Measurements from ENCODE around the gene TBC1D5.
"Not testable (repeated sequence)": the region's sequence is repeated elsewhere in the genome, so short reads cannot be mapped to it uniquely, and the experiment has no call there.

TBC1D5 gene

GRCh38 chr3:17705991-17706390 lies 36.4 kb downstream of the TBC1D5 start:
- not testable (repeated sequence) for DNase-seq

- not testable (repeated sequence) for DNase-seq
These were observed 42.6 kb downstream of the TBC1D5 start for GRCh38 chr3:17699815-17700214.

DNA sequence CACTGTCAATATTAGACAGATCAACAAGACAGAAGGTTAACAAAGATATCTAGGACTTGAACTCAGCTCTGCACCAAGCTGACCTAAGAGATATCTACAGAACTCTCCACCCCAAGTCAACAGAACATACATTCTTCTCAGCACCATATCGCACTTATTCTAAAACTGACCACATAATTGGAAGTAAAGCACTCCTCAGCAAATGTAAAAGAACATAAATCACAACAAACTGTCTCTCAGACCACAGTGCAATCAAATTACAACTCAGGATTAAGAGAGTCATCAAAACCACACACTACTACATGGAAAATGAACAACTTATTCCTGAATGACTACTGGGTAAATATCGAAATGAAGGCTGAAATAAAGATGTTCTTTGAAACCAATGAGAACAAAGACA lies 46.8 kb downstream of the TBC1D5 start:
- DNase-seq, result not testable (repeated sequence)

DNA sequence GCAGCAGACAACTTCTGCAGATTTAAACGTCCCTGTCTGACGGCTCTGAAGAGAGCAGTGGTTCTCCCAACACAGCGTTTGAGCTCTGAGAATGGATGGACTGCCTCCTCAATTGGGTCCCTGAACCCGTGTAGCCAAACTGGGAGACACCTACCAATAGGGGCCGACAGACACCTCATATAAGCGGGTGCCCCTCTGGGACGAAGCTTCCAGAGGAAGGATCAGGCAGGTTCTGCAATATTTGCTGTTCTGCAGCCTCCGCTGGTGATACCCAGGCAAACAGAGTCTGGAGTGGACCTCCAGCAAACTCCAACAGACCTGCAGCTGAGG lies 48.8 kb downstream of the TBC1D5 start:
- DNase-seq, result not testable (repeated sequence)

- not testable (repeated sequence) for DNase-seq
These were observed 49.4 kb downstream of the TBC1D5 start for GRCh38 chr3:17692846-17693669.

DNA sequence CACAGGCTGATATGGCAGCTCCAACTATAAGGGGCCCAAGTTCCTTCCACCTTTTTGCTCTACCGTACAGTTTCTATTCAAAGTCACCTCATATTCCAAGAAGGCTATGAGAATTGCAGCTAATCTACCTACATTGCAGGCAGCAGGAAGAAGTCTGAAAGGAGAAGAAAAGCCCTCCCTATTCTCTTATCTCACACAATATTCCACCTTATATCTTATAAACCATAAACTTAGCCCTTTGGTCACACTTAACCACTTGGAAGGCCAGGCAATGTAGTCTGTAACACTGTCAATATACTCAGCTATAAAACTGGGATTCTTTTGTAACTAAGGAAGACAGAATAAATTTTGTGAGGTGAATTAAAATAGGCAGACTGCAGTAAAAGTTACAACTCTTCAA lies 54.9 kb downstream of the TBC1D5 start:
- DNase-seq, result no peak

DNA sequence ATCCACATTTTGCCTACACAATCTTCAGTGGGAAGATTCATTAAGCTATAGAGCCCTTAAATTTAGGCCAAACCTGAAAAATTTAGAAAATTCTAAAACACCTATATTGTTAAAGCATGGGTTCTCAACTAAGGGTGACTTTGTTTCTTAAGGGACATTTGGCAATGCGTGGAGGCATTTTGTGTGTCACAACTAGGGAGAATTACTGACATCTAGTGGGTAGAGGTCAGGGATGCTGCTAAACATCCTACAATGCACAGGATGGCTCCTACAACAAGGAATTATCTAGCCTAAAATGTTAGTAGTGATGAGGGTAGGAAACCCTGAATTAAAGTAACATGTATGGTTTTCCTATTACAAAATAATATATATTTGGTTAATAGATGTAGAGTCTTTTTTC lies 55.8 kb downstream of the TBC1D5 start:
- no peak for DNase-seq

DNA sequence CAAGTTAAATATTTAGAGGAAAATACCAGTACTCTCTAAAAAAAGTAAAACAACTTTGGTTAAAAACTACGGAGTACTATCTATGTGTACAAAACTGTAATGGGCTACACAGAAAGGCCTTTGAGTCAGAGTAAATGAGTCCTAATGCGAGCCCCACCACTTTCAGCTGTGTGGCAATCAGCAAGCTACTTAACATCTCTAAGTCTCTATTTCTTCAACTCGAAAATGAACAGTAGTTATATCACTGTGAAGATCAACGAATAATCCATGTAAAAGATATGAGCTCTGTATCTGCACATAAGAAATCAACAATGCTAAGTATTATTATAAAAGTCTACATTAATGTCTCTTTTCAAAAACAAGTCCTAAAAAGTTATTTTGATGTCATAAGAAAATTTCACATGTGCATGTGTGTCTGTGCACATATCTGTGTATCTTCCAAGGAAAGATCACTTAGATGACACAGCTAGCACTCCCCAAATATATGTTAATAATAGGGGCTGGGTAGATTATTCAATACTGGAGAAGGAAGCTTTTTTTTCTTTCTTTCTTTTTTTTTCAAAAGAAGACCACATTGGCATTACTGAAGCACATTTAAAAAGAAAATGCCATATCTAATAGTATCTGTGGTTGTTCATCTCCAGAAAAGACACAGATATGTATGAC lies 58.8 kb downstream of the TBC1D5 start:
- DNase-seq, result no peak

DNA sequence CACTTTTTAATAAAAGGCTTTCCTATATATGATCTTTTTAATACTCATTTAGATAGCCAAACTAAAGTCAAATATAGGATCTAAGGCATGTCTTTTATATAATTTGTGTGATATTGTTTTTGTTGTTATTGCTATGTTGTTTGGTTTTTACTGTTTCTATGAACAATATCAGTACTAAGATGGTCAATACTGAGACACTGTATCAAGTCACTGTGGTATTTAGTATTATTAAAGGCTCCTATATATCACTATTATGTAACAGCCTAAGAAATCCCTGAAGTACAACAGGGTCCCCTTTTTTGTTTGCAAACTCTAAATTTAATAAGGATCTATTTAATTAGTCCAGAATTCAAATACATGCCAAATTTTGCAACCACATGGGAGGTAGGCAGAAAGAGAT lies 61.9 kb downstream of the TBC1D5 start:
- no peak for DNase-seq

DNA sequence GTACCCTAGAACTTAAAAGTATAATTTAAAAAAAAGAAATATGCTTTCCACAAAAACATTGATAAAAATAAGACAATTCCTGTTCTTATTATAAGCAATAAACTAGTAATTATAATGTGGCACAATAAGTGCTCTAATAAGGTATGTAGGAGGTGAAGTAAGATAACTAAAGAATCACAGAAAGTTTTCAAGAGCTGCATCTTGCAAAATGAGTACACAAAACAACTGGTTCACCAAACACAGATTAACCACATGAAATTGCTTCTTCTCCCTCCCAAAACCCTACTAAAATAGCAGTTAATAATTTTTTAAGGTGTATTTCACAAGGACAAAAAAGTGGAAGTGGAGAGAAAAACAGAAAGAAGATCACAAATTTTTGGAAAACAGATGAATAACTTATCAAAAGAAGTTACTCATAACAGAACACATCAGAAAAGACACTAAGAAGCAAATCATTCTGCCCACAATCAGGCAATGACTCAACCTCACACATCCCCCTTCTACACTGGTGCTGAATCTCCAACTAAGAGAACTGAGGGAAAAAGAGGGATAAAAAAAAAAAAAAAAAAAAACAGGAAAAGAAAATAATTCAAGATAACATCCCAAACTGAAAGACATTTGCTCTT lies 64.2 kb downstream of the TBC1D5 start:
- DNase-seq, result no peak

DNA sequence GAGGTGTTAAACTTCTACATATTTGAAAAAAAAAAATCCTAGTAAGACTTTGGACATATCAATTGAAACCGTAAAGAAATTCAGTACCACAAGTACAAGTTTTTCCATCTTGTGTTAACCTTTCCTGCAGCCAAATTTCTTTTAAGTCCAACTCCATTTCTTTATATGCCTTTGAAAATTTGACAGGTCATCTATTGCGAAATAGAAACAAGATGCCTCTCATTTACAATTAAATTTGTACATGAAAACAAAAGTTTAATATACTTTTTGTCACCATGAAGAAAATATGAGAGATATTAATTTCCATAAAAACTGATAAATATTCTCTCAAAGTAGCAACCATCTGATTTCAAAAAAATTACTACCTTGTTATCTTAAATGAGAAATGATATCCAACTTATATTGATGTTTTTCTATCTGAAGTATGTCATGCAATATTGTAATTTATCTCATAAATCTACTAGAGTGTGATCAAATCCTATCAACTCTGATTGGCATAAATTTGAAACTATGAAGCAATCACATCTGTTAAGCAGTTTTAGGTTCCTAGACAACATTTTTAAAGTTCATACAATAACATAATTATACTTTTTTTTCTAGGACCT lies 68.2 kb downstream of the TBC1D5 start:
- DNase-seq, result no peak

- no peak for DNase-seq
These were observed 69.9 kb downstream of the TBC1D5 start for GRCh38 chr3:17672506-17672905.

DNA sequence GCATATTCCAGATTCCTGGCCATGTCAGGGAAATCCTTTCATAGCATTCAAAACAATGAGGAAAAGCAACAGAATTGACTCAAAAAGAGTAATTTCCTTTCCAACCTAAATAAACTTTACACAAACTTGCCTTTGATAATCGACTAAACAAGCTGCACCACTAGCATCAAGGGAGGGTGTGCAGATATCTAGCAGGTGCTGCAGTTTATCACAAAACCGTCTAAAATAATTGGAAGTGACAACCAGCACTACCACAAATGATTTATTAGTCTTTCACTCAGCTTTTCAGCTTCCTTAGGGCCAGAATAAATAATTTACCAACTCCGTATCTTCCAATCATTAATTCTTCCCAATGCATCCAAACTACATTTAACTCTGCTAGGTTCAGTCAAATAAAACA lies 71.7 kb downstream of the TBC1D5 start:
- DNase-seq, result no peak

DNA sequence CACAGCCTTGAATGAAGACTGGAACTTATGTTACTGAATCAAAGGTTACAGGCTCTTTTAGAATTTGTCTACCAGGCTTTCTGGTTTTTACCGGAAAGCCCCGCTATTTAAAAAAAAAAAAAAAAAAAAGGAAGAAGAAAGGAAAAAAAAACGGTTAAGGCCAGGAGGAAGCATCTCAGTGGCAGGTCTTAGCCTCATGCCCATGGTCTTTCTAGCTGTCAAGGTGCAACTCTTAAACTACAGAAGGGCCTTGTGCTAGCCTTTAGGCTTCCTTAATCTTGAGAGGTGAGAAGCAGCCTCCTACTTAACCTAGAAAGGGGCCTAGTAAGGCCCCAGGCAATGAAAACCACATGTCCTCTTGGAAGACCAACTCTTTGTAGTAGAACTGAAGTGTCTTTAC lies 77.5 kb downstream of the TBC1D5 start:
- DNase-seq, result no peak

- DNase-seq, result no peak
These were observed 86.2 kb downstream of the TBC1D5 start for GRCh38 chr3:17656264-17656663.

DNA sequence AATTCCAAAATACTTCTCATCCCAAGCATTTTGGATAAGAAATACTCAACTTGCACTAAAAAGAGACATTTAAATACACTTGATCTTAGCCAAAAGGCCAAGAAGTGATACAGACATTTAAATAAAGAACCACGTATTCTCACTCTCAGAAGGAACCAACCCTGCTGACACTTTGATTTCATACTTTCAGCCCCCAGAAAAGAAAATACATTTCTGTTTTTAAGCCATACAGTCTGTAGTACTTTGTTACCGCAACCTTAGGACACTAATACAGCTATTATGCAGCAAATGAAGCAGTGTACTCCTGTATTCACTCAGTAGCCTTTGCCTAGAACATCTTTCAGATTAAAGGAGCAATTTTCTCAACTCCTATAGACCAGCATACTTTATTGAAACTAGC lies 86.7 kb downstream of the TBC1D5 start:
- no peak for DNase-seq

DNA sequence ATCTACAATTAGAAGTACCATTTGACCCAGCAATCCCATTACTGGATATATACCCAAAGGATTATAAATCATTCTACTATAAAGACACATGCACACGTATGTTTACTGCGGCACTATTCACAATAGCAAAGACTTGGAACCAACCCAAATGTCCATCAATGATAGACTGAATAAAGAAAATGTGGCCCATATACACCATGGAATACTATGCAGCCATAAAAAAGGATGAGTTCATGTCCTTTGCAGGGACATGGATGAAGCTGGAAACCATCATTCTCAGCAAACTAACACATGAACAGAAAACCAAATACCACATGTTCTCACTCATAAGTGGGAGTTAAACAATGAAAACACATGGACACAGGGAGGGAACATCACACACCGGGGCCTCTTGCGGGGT lies 92.7 kb downstream of the TBC1D5 start:
- DNase-seq, result not testable (repeated sequence)

- not testable (repeated sequence) for DNase-seq
These were observed 93.6 kb downstream of the TBC1D5 start for GRCh38 chr3:17648630-17649355.

- DNase-seq, result no peak
These were observed 97.2 kb downstream of the TBC1D5 start for GRCh38 chr3:17645074-17645698.

DNA sequence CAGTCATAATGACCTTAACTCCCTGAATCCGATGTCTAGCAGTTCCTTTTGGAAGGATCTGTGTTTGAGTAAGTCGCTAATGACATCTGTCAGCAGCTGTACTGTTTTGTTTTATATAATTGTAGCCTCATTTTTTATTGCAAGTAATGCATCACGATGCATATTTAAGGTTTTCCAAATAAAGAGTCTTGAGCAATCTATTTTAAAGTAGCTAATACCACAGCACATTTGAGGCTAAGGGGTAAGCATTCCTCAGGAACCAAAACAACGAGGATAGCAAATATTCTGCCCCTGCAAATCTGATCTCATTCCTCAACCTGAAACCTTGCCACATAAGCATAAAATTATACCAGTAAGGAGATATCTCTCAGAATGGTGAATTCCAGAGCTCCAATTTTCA lies 98.7 kb downstream of the TBC1D5 start:
- no peak for DNase-seq

DNA sequence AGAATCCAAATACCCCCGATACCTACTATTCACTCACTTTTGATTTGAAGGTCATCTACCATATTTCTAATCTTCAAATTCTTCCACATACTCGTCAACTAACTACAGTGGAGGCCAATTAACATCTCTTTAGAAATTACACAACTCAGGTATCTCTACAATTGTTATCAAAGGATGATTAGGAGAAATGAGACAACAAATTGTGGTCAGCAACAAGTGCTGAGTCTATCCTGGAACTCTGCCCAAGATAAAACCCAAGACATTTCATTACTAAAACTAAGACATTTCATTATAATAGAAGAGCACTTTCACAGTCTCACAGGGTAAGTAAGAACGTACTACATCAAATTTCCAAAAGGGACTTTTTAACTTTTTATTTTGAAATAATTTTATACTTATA lies 100.0 kb downstream of the TBC1D5 start:
- no peak for DNase-seq

- no peak for DNase-seq
These were observed 102.0 kb downstream of the TBC1D5 start for GRCh38 chr3:17640466-17640865.

DNA sequence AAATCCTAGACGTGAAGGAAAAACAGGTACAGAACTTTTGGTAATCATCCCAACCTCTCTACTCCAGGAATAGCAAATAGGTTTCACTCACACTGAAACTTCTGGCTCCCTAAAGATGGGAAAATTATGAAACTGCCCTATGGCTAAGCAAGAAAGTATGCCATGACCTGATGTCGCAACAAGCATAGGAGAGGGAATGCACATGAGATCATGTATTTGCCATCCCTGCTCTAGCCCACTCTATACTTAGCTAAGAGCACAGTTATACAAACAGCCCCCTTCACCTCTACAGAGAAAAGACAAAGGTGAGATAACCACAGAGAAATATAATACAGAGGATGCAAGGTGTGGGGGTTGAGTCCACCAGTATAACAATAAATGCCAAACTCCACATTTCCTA lies 102.7 kb downstream of the TBC1D5 start:
- DNase-seq, result no peak
